GM06990 (cell line): ENCODE data around the gene PROKR2.

Experiments used
- DNase-seq: peaks from one replicate; pipeline ENCODE4 v3.0.0-alpha.2; 2011; ENCODE audit not compliant: insufficient read length; ENCODE audit errors: extremely low read depth
- H3K27me3 ChIP-seq: replicated peaks from 2 replicates; pipeline ENCODE4 v1.6.0; 2011; ENCODE audit warnings: low read length; ENCODE audit not compliant: control insufficient read depth, insufficient read depth
- H3K36me3 ChIP-seq: 2 replicates; pipeline ENCODE4 v1.5.1; 2011; ENCODE audit warnings: low read length; ENCODE audit not compliant: control insufficient read depth, insufficient read depth
- H3K4me3 ChIP-seq: replicated peaks from 2 replicates; pipeline ENCODE4 v1.5.1; 2011; ENCODE audit warnings: low read depth, mild to moderate bottlenecking, control low read depth, low read length
- CTCF ChIP-seq: IDR thresholded peaks from 2 replicates; pipeline ENCODE4 v1.5.1; 2011; ENCODE audit warnings: low read length, control low read depth, mild to moderate bottlenecking, inconsistent platforms; ENCODE audit not compliant: insufficient read depth, poor library complexity, severe bottlenecking

The PROKR2 gene

GRCh38 chr20:5357946-5358345 is 41.2 kb upstream of the PROKR2 start:
- Histone ChIP-seq H3K27me3 (no peaks in the 10 kb centered on the region), H3K4me3 (no peak overlapping the region)
- no peak for DNase-seq

GRCh38 chr20:5356941-5357340 is 40.2 kb upstream of the PROKR2 start:
- no peak for DNase-seq
- H3K4me3 ChIP-seq = no peak overlapping the region
- no peaks in the 10 kb centered on the region for H3K27me3 ChIP-seq
- TF ChIP-seq CTCF = no peak
- H3K36me3 ChIP-seq = no peaks in the 10 kb centered on the region

More at GRCh38 chr20:5357946-5358345, 41.2 kb upstream of the PROKR2 start:
- no peak for TF ChIP-seq CTCF
- no peaks in the 10 kb centered on the region for H3K36me3 ChIP-seq

GRCh38 chr20:5354901-5355300 is 38.1 kb upstream of the PROKR2 start:
- no peak for TF ChIP-seq CTCF
- no peaks in the 10 kb centered on the region for H3K36me3 ChIP-seq

DNA sequence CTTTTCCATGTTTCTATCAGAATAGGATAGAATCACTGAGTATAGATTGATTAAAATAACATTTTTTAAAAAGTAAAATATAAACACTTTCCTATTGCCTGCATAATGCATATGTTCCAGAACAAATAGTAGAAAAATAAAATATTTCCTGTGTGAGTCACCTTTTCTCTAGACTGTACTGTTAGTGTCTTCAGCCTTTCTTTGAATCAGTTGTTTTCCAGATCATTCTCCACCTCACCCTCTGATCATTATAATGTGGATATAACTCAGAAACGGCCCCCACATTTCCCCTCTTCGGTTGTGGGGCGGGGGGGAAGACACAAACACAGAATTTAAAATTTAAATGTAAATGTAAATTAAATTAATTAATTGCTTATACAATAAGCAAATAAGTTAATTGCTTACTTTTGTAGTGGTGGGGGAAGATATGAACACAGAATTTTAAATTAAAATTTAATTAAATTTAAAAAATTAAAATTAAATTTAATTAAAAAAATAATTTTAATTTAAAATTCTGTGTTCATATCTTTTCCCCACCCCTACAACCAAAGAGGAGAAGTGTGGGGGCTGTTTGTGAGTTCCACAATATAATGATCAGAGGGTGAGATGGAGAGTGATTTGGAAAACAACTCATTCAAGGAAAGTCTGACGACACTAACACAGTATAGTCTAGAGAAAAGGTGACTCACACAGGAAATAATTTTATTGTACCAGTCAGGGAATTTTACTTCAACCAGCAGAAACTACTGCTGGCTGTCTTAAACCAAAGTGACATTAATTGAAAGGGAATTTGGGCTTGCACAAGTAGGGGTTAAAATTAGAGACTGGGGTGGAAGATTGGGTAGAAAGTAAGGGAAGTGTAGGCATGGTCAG is 37.1 kb upstream of the PROKR2 start:
- H3K36me3 ChIP-seq = no peaks in the 10 kb centered on the region
- no peak for DNase-seq
- no peak for TF ChIP-seq CTCF
- H3K4me3 ChIP-seq = no peak overlapping the region
- no peaks in the 10 kb centered on the region; the same call in 1 of the 2 replicates for H3K27me3 ChIP-seq

More at GRCh38 chr20:5354901-5355300, 38.1 kb upstream of the PROKR2 start:
- no peaks in the 10 kb centered on the region; the same call in 1 of the 2 replicates for H3K27me3 ChIP-seq
- no peak for DNase-seq
- no peak overlapping the region for H3K4me3 ChIP-seq

DNA sequence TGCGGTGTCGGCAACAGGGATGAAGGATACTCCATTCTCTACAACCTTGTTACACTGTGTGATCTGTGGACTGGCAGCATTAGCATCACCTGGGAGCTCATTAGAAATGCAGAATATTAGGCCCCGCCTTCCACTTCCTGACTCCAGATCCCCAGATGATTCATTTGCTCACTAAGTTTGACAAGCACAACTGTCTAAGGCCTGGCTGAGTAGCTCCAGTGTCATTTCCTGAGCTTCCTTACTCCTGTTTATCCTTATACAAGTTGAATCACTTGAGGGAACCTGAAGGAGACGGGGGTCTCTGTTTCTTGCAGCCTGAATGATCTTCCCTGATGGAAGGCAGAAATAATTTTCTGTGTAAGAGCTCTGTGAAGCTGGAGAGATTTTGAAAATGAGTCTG is 32.7 kb upstream of the PROKR2 start:
- no peaks in the 10 kb centered on the region; the same call in 1 of the 2 replicates for H3K27me3 ChIP-seq
- H3K4me3 ChIP-seq = no peak overlapping the region
- no peaks in the 10 kb centered on the region for H3K36me3 ChIP-seq
- TF ChIP-seq CTCF = no peak
- DNase-seq = no peak
